ENCODE measurements around the gene KIAA1549.

DNA sequence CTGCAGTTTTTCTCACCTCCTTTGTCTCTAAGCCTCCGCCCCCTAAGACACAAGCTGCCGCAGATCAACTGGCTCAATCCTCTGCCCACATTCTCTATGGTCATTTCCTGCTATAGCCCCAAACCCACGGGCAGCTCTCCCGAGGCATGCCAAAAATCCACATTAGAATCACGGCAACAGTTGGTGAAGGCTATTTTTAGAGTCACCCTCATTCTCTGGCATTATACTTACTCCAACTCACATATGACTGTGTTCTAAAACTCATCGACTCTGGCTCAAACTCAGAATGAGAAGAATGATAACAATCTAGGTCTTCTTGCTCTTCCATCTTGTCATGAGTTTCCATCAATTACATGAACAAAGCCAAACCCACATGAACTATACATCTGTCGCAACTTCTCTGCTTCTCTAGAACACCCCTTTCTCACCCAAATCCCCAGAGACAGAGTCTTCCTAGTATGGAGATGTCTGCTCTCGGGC lies 10.9 kb upstream of the KIAA1549 start:
- TF ChIP-seq, protein P1, sequence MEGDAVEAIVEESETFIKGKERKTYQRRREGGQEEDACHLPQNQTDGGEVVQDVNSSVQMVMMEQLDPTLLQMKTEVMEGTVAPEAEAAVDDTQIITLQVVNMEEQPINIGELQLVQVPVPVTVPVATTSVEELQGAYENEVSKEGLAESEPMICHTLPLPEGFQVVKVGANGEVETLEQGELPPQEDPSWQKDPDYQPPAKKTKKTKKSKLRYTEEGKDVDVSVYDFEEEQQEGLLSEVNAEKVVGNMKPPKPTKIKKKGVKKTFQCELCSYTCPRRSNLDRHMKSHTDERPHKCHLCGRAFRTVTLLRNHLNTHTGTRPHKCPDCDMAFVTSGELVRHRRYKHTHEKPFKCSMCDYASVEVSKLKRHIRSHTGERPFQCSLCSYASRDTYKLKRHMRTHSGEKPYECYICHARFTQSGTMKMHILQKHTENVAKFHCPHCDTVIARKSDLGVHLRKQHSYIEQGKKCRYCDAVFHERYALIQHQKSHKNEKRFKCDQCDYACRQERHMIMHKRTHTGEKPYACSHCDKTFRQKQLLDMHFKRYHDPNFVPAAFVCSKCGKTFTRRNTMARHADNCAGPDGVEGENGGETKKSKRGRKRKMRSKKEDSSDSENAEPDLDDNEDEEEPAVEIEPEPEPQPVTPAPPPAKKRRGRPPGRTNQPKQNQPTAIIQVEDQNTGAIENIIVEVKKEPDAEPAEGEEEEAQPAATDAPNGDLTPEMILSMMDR (conservative IDR thresholded peaks at IDR 0.05): no peak
- no peak for TF ChIP-seq EZH2 (IDR thresholded peaks at IDR 0.05; ENCODE audit: low read depth)
